ENCODE results near the gene ZSWIM6. TPM values are rescaled to one million over a fixed set of nuclear protein-coding genes. Genes with fewer than 3 reads are reported as not detected.
"Not testable (repeated sequence)": the region's sequence is repeated elsewhere in the genome, so short reads cannot be mapped to it uniquely, and the experiment has no call there.

ZSWIM6 gene
- total and polyA plus RNA-seq, 2 of the 4 experiments (the other 2 are of a cell fraction) = 10.8 to 14.1 TPM

GRCh38 chr5:61413205-61413604 lies 81.1 kb downstream of the ZSWIM6 start:
- POLR2A ChIA-PET (ENCODE audit: unreplicated experiment); H2AFZ ChIP-seq (replicated peaks; ENCODE audit: low read length, poor library complexity); dilution Hi-C loops (cut with HindIII; ENCODE audit: low sequenced_read_pairs, unreplicated experiment); H2BK20ac ChIP-seq (ENCODE audit: low read depth, low read length); H4K91ac ChIP-seq (ENCODE audit: insufficient read depth, low read depth, low read length); H2AK9ac ChIP-seq (replicated peaks; ENCODE audit: low read depth, low read length, poor library complexity); BruUV-seq (replicated peaks); H3K27ac ChIP-seq (ENCODE audit: insufficient read depth, low read length); H2BK5ac ChIP-seq (ENCODE audit: low read depth, low read length, poor library complexity, severe bottlenecking); H3K27me3 ChIP-seq (ENCODE audit: control insufficient read depth, insufficient read depth, low read length); H3K4ac ChIP-seq (ENCODE audit: low read depth, low read length); H3K23ac ChIP-seq (ENCODE audit: low read depth, low read length); H3K4me2 ChIP-seq (ENCODE audit: low read depth, low read length); ATAC-seq (ENCODE audit: low read depth); H2AK5ac ChIP-seq (ENCODE audit: low read depth, low read length); H3K18ac ChIP-seq (ENCODE audit: low read depth, low read length); H3K14ac ChIP-seq (replicated peaks; ENCODE audit: low read depth, low read length); intact Hi-C loops (cut with micrococcal nuclease); H3K9me3 ChIP-seq (ENCODE audit: control insufficient read depth, insufficient read depth, low read length); H2BK120ac ChIP-seq (ENCODE audit: low read depth, low read length); H2BK15ac ChIP-seq (ENCODE audit: low read depth, low read length); in situ Hi-C loops (cut with MboI; ENCODE audit: low sequenced_read_pairs); H3K56ac ChIP-seq (ENCODE audit: extremely low read depth, insufficient read depth, low read length); CTCF ChIA-PET; H3K36me3 ChIP-seq (ENCODE audit: control insufficient read depth, insufficient read depth, low read length); H4K8ac ChIP-seq (ENCODE audit: low read depth in 2 of 2, low read length in 2 of 2); H3K4me3 ChIP-seq (ENCODE audit: insufficient read depth, low read depth, low read length); DNase-seq; H3K9ac ChIP-seq (ENCODE audit: low read depth, low read length); H4K5ac ChIP-seq (ENCODE audit: low read depth, low read length): not testable (repeated sequence)
- Histone ChIP-seq H4K20me1 (ENCODE audit: insufficient read depth, low read length) (peaks cover 63% of the 10 kb centered on the region), H3K4me1 (ENCODE audit: control insufficient read depth, insufficient read depth, low read length) (peaks cover 16% of the 10 kb centered on the region), H3K9me1 (ENCODE audit: insufficient read depth, low read length) (peaks cover 12% of the 10 kb centered on the region), H3K79me1 (ENCODE audit: low read depth in 1 of 2, low read length in 2 of 2) (peaks cover 22 to 66% of the 10 kb centered on the region in 2 experiments; a peak in 3 of 4 replicates)
- no CpG with 5 or more reads among the region's 2 CpGs for WGBS, 2 experiments (ENCODE audit: extremely low coverage in 2 of 2, insufficient read length in 1 of 2)
